NCI-H1436 treated with DMSO at 0.1 percent for 48 hours (cell line): ENCODE data around the gene ANXA3.
"Not testable (repeated sequence)": the region's sequence is repeated elsewhere in the genome, so short reads cannot be mapped to it uniquely, and the experiment has no call there.

Experiments used
- DNase-seq: peaks from one replicate; lab custom pipeline; 2025; lab: John Stamatoyannopoulos, UW

The ANXA3 gene

GRCh38 chr4:78578674-78579425, 27.3 kb downstream of the ANXA3 start:
- DNase-seq, result no peak

- no peak for DNase-seq
Measured at GRCh38 chr4:78581618-78582017, 30.0 kb downstream of the ANXA3 start.

- no peak for DNase-seq
Measured at GRCh38 chr4:78584863-78585547, 33.4 kb downstream of the ANXA3 start.

- DNase-seq, result no peak
Measured at GRCh38 chr4:78585633-78586032, 34.1 kb downstream of the ANXA3 start.

GRCh38 chr4:78588894-78589545, 37.5 kb downstream of the ANXA3 start:
- DNase-seq, result no peak

GRCh38 chr4:78591404-78591803, 39.8 kb downstream of the ANXA3 start:
- DNase-seq, result no peak

GRCh38 chr4:78592088-78592783, 40.7 kb downstream of the ANXA3 start:
- DNase-seq, result no peak

GRCh38 chr4:78596111-78596742, 44.7 kb downstream of the ANXA3 start:
- no peak for DNase-seq

GRCh38 chr4:78598431-78598830, 46.9 kb downstream of the ANXA3 start:
- DNase-seq, result not testable (repeated sequence)

GRCh38 chr4:78599147-78599546, 47.6 kb downstream of the ANXA3 start:
- DNase-seq, result no peak

- DNase-seq, result no peak
Measured at GRCh38 chr4:78599931-78600375, 48.4 kb downstream of the ANXA3 start.

GRCh38 chr4:78601013-78601412, 49.4 kb downstream of the ANXA3 start:
- DNase-seq, result no peak

GRCh38 chr4:78602334-78602733, 50.8 kb downstream of the ANXA3 start:
- no peak for DNase-seq

- DNase-seq, result no peak
Measured at GRCh38 chr4:78603384-78603783, 51.8 kb downstream of the ANXA3 start.

GRCh38 chr4:78604988-78605387, 53.4 kb downstream of the ANXA3 start:
- DNase-seq, result no peak

- DNase-seq, result no peak
Measured at GRCh38 chr4:78606035-78606434, 54.5 kb downstream of the ANXA3 start.

GRCh38 chr4:78606530-78607095, 55.0 kb downstream of the ANXA3 start:
- no peak for DNase-seq

GRCh38 chr4:78608684-78609083, 57.1 kb downstream of the ANXA3 start:
- DNase-seq, result no peak

GRCh38 chr4:78609580-78609979, 58.0 kb downstream of the ANXA3 start:
- no peak for DNase-seq

- DNase-seq, result no peak
Measured at GRCh38 chr4:78610546-78611214, 59.1 kb downstream of the ANXA3 start.

GRCh38 chr4:78611215-78611558, 59.6 kb downstream of the ANXA3 start:
- DNase-seq, result no peak
